ENCODE data around the gene ITGB1BP2.
"Not testable (repeated sequence)": the region's sequence is repeated elsewhere in the genome, so short reads cannot be mapped to it uniquely, and the experiment has no call there.

Gene ITGB1BP2

DNA sequence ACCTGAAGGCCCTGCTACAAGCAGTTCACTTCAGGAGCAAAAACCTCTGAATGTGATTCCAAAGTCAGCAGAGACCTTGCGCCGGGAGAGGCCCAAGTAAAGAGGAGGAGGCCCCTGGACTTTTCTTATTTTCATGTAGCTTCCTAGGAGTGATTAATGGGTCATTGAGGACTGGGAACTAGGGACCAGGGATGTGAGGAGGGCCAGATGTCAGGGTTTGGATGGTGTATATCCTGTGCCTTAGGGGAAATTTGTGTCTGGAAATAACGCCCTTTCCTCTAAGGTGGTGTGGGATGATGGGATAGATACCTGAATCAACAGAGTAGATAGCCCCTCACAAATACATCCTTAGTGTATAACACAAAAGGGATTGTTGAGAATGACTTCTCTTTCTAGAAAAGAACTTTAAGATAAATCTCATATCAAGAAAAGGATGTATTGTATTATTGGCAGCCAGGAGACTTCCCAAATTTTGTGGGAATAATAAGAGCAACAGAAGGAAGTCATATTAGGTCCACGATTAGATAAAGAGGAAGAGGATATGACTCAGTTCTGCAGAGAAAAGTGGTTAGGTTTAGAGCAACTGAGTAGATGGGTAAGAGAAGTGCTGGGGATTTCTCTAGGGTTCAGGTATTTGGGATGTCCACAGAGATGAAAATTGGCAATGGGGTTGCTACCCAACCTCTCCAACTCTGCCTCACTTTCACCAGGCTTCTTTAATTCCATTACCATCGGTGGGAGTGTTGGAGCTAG, 1.1 kb downstream of the ITGB1BP2 start:
- Histone ChIP-seq H4K20me1 (ENCODE audit: insufficient read depth, low read length) (no peaks in the 10 kb centered on the region), H3K9me2 (replicated peaks; ENCODE audit: insufficient read depth, low read length) (no peaks in the 10 kb centered on the region), H3K9ac (ENCODE audit: low read length) (no peak overlapping the region), H3K36me3 (replicated peaks; ENCODE audit: insufficient read depth, low read length) (0 out of 2 replicates have a peak, but pooled peaks cover 3% of the 10 kb centered on the region), H3F3A (ENCODE audit: insufficient read depth, low read length) (peaks cover 4% of the 10 kb centered on the region; the same call in 1 of the 2 replicates), H3K79me2 (ENCODE audit: low read length) (no peaks in the 10 kb centered on the region), H3K4me1 (ENCODE audit: low read length) (no peaks in the 10 kb centered on the region), H3K27me3 (replicated peaks; ENCODE audit: insufficient read depth, low read length) (no peaks in the 10 kb centered on the region), H3K4me2 (ENCODE audit: low read depth, low read length) (no peak overlapping the region), H2AFZ (ENCODE audit: low read length) (no peak overlapping the region), H3K4me3 (ENCODE audit: low read length) (no peak overlapping the region), H3K9me3 (replicated peaks; ENCODE audit: insufficient read depth, low read length) (no peaks in the 10 kb centered on the region), H3K27ac (ENCODE audit: low read length) (no peak overlapping the region)
- no peak for TF ChIP-seq EZH2 (optimal IDR thresholded peaks at IDR 0.05; ENCODE audit: low read depth, low read length)
- no peak for DNase-seq

- no peak overlapping the region for H3K9ac ChIP-seq (ENCODE audit: low read length)
- H3K9me3 ChIP-seq (replicated peaks; ENCODE audit: insufficient read depth, low read length), result no peaks in the 10 kb centered on the region
- H3K4me3 ChIP-seq (ENCODE audit: low read length), result no peak overlapping the region
- no peaks in the 10 kb centered on the region for H3K27me3 ChIP-seq (replicated peaks; ENCODE audit: insufficient read depth, low read length)
- no peaks in the 10 kb centered on the region for H4K20me1 ChIP-seq (ENCODE audit: insufficient read depth, low read length)
- no peak overlapping the region for H3K27ac ChIP-seq (ENCODE audit: low read length)
- DNase-seq, result no peak
- H3K36me3 ChIP-seq (replicated peaks; ENCODE audit: insufficient read depth, low read length), result no peaks in the 10 kb centered on the region
- H3F3A ChIP-seq (ENCODE audit: insufficient read depth, low read length), result peaks cover 4% of the 10 kb centered on the region; the same call in 1 of the 2 replicates
- no peak overlapping the region for H3K4me2 ChIP-seq (ENCODE audit: low read depth, low read length)
- no peaks in the 10 kb centered on the region for H3K79me2 ChIP-seq (ENCODE audit: low read length)
- H2AFZ ChIP-seq (ENCODE audit: low read length), result no peak overlapping the region
- no peaks in the 10 kb centered on the region for H3K4me1 ChIP-seq (ENCODE audit: low read length)
- H3K9me2 ChIP-seq (replicated peaks; ENCODE audit: insufficient read depth, low read length), result no peaks in the 10 kb centered on the region
- no peak for TF ChIP-seq EZH2 (optimal IDR thresholded peaks at IDR 0.05; ENCODE audit: low read depth, low read length)
- no peak for TF ChIP-seq EZH2phosphoT487 (IDR thresholded peaks at IDR 0.05; ENCODE audit: low read length)
- TF ChIP-seq CTCF (IDR thresholded peaks at IDR 0.05; ENCODE audit: low read length), result no peak
Observed at GRCh38 chrX:71304561-71304960, 3.0 kb downstream of the ITGB1BP2 start.

DNA sequence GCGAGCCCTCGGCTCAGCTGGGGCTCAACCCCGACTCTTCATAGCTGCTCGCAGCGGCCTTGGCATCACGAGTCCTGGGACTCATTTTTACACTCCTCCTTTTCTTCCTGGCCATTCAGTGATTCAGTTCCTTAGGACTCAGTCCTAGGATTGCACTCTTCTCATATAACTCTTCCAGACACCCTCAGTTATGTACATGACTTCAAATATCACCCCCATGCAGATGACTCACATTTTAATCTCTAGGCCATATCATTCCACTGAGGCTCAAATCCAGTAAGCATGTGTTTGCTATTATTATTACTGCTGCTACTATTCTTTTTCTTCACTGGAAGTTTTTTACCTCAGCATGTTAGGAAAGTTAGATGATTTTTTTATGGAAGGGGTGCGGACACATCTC, 14.4 kb downstream of the ITGB1BP2 start:
- H3K4me3 ChIP-seq (ENCODE audit: low read length), result no peak overlapping the region
- H3K27me3 ChIP-seq (replicated peaks; ENCODE audit: insufficient read depth, low read length), result no peaks in the 10 kb centered on the region

GRCh38 chrX:71316959-71317358, 15.4 kb downstream of the ITGB1BP2 start:
- not testable (repeated sequence) for H3K9me3 ChIP-seq (replicated peaks; ENCODE audit: insufficient read depth, low read length); H3K9ac ChIP-seq (ENCODE audit: low read length); H3K79me2 ChIP-seq (ENCODE audit: low read length); H3K9me2 ChIP-seq (replicated peaks; ENCODE audit: insufficient read depth, low read length); H3F3A ChIP-seq (ENCODE audit: insufficient read depth, low read length); H3K27me3 ChIP-seq (replicated peaks; ENCODE audit: insufficient read depth, low read length); DNase-seq; H4K20me1 ChIP-seq (ENCODE audit: insufficient read depth, low read length); H3K27ac ChIP-seq (ENCODE audit: low read length); H3K36me3 ChIP-seq (replicated peaks; ENCODE audit: insufficient read depth, low read length); H3K4me1 ChIP-seq (ENCODE audit: low read length); H2AFZ ChIP-seq (ENCODE audit: low read length); H3K4me2 ChIP-seq (ENCODE audit: low read depth, low read length); H3K4me3 ChIP-seq (ENCODE audit: low read length)

More for the DNA sequence above, 14.4 kb downstream of the ITGB1BP2 start:
- H3K9ac ChIP-seq (ENCODE audit: low read length), result no peak overlapping the region
- no peaks in the 10 kb centered on the region for H3K9me3 ChIP-seq (replicated peaks; ENCODE audit: insufficient read depth, low read length)
- no peak overlapping the region for H3K27ac ChIP-seq (ENCODE audit: low read length)
- TF ChIP-seq EZH2 (optimal IDR thresholded peaks at IDR 0.05; ENCODE audit: low read depth, low read length) (no peak), CTCF (IDR thresholded peaks at IDR 0.05; ENCODE audit: low read length) (no peak), EZH2phosphoT487 (IDR thresholded peaks at IDR 0.05; ENCODE audit: low read length) (no peak)
- H3K79me2 ChIP-seq (ENCODE audit: low read length), result no peaks in the 10 kb centered on the region
- H3K4me2 ChIP-seq (ENCODE audit: low read depth, low read length), result no peak overlapping the region
- H3K4me1 ChIP-seq (ENCODE audit: low read length), result no peaks in the 10 kb centered on the region
- H3K36me3 ChIP-seq (replicated peaks; ENCODE audit: insufficient read depth, low read length), result no peaks in the 10 kb centered on the region
- H3F3A ChIP-seq (ENCODE audit: insufficient read depth, low read length), result no peaks in the 10 kb centered on the region
- H2AFZ ChIP-seq (ENCODE audit: low read length), result no peak overlapping the region
- no peak for DNase-seq
- H3K9me2 ChIP-seq (replicated peaks; ENCODE audit: insufficient read depth, low read length), result no peaks in the 10 kb centered on the region
- no peaks in the 10 kb centered on the region for H4K20me1 ChIP-seq (ENCODE audit: insufficient read depth, low read length)
